Measurements from ENCODE around the gene ARAP1.

Gene ARAP1

GRCh38 chr11:72681226-72682153 lies 70.7 kb downstream of the ARAP1 start:
- no peak for FAIRE-seq

DNA sequence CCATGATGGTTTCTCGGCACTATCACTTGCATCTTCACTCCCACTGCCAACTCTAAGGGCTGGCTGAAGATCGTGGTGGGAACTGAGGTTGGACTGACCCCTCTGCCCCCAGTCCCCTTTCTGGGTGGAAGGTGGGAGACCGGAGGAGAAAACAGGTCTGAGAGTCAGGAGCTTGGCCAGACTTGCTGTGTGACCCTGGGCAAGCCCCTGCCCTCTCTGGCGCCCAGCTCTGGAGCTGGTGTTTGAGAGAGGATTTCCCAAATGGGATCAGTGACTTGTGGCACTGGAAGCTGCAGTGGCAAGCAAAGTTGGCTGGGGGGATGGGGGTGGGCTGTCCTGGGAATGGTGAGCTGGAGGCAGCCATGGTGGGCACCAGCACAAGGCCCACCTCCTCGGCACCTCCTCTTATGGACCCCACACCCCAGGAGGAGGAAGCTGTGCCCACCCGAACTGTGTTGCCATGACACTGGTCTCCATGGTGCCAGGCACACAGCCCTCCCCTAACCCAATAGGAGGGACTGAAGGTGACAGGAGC lies 71.5 kb downstream of the ARAP1 start:
- FAIRE-seq: no peak

DNA sequence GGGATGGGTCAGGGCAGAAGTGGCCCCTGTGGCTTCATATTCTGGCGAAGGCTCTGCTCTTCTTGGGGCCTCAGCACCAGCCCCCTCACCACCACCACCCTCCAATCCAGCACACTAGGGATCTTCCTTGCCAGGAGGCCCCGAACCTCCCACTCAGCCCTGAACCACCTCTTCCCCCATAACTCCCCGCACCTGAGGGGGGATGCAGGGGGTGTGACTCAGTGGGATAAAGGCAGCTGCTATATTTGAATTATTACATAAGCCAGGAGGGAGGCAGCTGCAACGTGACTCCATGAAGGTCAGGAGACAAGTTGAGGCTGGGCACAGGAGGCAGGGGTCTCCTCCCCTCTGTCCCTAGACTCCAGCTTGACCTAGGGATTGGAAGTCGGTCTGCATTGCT lies 72.3 kb downstream of the ARAP1 start:
- FAIRE-seq: no peak

DNA sequence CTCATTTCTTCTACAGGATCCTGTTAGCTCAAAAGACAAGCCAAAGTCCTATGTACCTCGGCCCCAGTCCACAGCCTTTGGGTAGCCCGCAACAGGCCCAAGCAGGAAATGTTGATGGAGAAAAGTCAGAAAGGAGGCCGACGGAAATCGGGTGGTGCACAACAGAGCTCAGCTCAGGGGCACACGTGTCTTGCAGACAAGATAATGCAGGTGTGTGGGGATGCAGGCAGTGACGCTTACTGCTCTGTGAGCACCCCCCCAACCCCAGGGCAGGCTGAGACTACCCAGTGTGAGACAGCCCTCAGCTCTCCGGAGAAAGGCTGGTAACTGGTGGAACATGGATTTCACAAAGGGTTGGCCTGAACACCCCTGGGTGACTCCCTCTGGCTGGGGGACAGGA lies 73.7 kb downstream of the ARAP1 start:
- FAIRE-seq: no peak

- FAIRE-seq: no peak
Measured at GRCh38 chr11:72676861-72677341, 75.3 kb downstream of the ARAP1 start.

DNA sequence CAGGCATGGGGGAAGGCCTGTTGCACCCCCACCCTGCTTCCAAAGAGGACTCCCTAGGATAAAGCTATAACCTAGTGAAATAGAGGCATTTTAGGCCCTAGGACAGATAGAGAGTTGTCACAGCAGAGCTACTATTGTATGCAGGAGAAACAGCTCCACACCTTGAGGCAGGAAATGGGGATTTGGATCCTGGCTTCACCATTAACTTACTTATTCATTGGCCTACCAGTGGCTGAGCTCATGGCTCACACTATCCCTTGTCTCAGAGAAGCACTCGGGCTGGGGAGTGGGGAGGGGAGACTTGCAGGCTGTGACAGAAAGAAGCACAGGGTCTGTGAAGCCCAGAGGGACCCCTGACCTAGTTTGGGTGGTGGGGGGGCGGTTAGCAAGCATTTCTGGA lies 77.0 kb downstream of the ARAP1 start:
- FAIRE-seq: no peak

GRCh38 chr11:72673943-72674828 lies 78.0 kb downstream of the ARAP1 start, which contains the start of gene PDE2A:
Gene PDE2A (minus strand): TSS chr11:72674422. CDS start chr11:72674207, 215 bp downstream.
- FAIRE-seq: no peak

DNA sequence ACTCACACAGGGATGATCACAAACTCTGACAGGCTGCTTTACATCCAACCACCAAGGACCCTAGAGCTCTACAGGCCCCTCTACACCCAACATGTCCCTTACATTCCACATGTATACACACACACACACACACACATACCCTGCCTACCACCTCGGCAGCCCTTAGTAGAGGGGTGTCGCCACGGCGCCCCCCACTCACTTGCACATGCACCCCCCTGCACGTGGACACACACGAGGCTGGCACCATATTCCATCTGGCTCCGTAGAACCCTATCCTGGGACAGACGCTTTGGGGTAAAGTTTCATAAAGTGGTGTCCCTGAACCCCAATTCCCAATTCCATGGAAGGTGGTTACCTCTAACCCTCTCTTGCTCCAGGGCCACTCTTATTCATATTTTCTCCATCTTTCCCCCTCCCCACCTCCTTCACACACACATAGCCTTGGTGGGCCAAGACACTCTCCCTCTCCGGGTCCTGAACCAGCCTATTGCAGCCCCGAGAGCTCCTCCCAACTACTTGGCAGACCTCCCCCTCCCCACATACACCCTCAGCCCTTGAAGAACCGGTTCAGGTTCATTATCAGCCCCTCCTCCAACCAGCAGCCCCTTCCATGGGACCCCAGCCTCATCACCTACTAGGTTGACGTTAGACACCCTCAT lies 78.8 kb downstream of the ARAP1 start:
- no peak for FAIRE-seq

- no peak for FAIRE-seq
Measured at GRCh38 chr11:72672597-72673238, 79.5 kb downstream of the ARAP1 start.

DNA sequence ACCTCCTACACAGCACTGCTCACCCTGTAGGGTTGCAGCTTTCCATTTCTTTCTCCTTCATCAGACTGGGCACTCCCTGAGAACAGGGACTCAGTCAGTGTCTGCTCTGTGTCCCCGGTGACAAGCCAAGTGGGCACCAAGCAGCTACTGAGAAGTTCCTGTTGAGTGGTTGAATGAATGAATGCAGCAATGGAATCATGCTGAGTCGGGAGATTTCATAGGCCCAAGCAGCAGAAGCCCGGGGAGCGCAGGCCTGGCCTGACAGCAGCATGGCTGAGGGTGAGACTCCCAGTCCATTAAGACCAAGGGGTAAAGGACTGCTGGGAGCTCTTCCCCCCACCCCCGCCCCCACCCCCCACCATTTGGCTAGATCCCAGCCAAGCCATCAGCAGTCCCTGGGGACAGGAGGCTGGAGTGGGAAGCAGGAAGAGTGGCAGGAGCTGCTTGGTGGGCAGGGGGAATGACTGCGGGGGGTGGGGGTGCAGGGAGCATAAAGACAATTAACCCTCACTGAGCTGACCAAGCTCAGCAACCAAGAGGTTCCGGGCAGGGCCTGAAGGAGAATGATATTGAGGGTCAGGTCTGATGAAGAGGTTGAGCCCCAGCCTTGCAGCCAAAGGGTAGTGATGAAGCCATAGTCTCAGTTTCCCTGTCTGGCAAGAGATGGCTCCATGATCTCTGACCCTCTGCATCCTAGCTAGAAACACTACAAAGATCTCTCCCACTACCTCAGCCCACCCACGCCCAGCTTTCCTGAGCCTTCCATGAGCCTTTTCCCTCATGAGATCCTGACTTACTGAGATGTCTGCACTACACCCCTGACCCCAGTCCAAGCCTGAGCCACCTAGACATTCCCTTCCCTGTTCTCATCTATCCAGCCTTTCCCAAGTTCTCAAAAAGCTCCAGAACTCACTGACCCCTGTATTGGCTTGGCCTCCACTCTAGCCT lies 80.8 kb downstream of the ARAP1 start:
- FAIRE-seq: no peak

DNA sequence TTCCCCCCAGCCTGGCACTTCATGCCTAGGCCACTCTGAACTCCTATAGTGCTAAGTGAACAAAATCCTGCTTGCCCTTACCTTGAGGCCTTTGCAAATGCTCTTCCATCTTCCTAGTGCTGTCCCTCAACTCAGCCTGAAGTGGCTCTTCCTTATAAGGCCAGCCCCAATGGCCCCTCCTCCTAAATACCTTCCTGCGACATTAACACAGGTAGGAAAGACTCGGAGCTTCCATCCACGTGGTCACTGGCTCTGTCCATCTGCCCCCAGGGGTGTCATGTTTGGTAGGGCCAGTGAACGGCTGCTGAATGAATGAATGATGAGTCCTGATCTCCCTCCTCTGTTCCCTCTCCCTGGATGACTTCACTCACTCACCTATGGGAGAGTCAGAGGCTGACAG lies 82.2 kb downstream of the ARAP1 start:
- FAIRE-seq: no peak

DNA sequence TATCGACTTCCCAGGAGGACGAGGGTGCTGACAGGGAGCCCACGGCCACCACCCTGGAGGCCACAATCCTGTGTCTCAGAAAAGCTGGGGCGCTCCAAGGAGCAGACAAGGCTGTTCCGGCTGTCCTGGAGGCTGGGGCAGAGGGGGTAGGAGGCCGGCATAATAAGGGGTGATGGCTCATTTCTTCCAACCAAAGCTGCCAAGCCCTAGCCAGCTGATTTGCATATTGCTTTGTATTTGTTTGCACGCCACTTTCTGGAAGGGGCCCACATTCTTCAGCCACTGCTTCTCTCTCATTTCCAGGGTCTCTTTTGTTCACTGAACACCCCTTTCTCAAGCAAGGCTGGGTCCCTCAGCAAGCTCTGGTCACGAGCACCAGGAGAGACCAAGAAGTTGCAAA lies 82.7 kb downstream of the ARAP1 start:
- no peak for FAIRE-seq

DNA sequence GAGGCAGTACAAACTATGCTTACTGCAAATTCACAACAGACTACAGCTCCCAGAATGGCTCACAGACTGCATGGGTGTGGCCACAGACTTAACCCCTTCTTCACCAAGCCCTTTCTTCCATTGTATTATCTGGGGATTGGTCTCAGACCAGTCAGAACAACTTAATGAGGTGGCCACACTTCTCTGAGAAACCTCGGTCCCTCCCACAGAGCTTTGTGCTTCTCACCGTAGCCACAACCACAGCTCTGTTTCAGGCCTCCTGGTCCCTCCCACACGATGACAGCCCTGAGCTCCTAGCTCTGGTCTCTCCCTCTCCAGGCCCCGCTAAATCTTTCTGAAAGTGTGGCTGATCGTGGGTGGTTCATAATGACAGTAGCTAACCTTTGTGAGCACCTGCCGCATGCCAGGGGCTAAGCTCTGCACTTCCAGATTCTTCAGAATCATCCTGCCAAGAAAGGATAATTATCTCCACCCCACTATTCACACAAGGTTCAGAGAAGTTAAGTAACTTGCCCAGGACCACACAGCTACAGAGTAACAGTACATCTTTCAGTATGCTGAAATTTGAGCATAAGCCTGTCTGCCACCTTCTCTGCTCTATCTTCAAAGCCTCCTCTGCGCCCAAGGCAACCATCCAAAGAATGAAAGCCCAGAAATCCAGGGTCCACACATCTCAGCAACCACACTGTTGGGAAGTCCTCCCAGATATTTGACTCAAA lies 83.4 kb downstream of the ARAP1 start:
- FAIRE-seq: no peak

- FAIRE-seq: no peak
Measured at GRCh38 chr11:72665911-72666472, 86.2 kb downstream of the ARAP1 start.

- FAIRE-seq: no peak
Measured at GRCh38 chr11:72662036-72662435, 90.2 kb downstream of the ARAP1 start.

DNA sequence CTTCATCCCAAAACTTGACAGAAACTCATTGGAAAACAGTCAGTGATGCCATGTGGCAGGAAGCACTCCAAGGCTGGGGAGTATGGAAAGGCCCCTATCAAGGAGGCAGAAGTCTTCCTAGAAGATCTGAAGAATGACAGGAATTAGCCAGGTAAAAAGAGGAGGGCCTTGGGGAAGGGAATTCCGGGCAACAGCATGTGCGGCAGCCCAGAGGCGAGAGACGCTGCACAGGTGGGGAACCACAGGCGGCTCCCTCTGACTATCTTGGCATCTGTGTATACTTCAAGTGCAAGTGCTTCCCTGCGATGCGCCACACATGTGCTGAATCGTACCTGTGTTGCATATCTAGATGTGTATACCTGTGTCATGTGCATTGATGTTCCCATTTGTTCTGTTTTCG lies 90.7 kb downstream of the ARAP1 start:
- no peak for FAIRE-seq

GRCh38 chr11:72658989-72659640 lies 93.1 kb downstream of the ARAP1 start:
- no peak for FAIRE-seq

- no peak for FAIRE-seq
Measured at GRCh38 chr11:72657411-72658100, 94.7 kb downstream of the ARAP1 start.

All from colon (tissue), 2 donors.